ENCODE results near the gene PARK7. TPM values are rescaled to one million over a fixed set of nuclear protein-coding genes. Genes with fewer than 3 reads are reported as not detected.
"Not testable (repeated sequence)": the region's sequence is repeated elsewhere in the genome, so short reads cannot be mapped to it uniquely, and the experiment has no call there.

Gene PARK7
- polyA plus RNA-seq (ENCODE audit: insufficient read length): 288 TPM

DNA sequence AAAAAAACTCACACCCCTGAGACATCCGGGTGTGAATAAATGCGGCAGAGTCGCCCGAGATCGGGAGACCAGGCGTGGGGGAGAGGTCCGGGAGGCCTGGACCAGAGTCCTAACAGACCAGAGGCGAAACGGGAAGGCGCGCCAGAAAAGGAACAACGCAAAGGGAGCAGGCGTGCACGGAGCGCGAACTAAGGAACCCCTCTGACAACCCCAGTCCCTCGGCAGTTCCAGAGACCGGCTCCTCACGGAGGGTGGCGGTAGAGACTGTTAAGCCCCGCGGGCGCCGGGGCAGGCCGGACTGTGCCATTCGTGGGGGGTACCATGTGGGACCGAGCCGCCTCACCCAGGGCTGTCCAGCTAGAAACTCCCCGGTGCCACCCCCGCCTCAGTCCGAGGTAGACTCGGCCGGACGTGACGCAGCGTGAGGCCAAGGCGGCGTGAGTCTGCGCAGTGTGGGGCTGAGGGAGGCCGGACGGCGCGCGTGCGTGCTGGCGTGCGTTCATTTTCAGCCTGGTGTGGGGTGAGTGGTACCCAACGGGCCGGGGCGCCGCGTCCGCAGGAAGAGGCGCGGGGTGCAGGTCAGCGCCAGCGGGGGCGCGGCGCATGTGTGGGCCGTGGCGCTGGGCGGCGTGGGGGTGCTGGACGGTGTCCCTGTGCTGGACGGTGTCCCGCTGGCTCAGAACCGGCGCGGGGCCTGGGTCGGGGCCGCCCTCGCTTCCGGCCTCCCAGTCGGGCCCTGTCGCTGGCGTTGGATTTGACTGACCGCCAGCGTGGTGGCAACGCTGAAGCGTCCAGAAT is at the start of gene PARK7:
PARK7 (plus strand) TSS at position 496 of the 798 bp plus-strand sequence. CDS start 1,075 bp downstream, outside the sequence.
- peak; percentile 92 for DNase-seq (ENCODE audit: low read depth)

DNA sequence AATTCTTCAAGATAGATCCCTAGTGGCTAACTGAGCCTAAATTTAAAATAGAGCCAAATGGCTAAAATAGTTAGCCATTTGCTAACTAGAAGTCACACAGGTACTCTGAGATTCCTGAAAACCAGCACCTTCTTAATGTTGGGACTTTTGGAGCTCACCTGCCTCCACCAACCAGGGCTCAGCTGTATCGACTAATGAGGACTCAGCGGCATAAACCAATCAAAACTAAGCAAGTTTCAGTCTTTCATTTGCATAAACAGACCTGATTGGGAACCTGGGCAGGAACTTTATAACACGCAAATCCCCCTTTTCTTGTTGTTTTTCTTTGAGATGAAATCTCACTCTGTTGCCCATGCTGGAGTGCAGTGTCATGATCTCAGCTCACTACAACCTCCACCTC is 49.4 kb upstream of the PARK7 start:
- DNase-seq (ENCODE audit: low read depth): no peak

DNA sequence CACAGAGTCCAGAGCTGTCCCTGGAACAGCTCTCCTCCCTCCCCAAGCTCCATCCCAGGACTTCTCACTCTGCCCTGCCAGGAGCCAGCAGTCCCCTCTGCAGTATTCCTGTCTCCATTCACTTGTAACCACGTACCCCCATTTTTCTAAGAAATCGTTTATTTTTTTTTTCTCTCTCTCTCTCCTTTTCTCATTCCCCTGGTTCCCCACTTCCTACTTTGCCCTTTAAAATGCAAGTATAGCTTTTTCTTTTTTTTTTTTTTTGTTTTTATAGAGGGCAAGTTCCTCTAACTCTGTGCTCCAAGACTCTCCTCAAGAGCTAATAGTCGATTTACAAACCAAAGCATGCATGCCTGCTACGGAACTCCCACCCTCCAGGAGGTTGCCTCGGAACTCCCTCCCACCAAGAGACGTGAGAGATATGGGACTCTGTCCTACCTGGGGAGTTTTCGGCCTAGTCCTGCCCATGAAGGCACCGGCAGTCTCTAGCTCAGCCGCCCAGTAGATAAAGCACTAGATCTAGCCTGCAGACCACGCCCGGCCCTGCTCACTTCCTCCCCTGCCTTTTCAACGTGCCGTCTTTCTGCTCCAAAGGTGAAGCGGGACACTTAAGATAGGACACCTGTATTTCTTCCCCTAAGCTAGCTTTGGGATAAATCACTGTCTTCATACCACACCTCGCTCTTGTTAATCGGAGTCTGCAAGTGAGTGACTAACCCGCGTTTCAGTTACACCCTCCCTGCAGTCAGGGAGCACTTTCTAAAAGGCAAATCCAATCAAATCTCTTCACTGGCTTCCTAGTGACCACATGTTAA is 48.6 kb upstream of the PARK7 start:
- DNase-seq (ENCODE audit: low read depth): no peak

DNA sequence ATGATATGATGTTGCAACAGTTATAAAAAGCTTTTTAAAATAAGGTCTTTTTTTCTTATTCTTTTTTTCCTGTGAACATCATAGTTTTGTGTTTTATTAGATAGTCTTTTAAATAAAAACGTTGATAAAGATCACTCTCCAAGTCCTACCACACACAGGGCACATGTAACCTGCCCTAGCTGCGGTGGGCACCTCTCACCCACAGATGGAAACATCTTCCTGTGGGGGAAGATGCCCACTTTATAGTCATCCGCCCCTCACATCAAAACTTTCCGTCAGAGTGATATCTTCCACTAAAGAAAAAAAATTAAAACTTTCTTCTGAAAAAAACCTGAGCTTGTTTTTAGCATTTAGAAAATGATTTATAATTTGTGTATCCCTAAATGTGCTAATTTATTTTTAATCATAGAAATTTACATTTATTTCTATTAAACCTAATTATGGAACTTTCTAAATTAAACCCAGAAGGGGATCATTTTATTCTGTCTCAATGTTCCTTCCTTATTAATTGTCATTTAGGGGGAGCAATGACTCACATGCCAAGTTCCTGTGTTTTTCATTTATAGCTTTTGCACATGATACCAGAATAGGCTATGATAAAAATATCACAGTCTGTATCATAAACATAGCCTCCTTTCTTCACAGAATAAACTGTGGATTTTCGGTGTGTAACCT is 45.5 kb upstream of the PARK7 start:
- DNase-seq (ENCODE audit: low read depth): no peak

DNA sequence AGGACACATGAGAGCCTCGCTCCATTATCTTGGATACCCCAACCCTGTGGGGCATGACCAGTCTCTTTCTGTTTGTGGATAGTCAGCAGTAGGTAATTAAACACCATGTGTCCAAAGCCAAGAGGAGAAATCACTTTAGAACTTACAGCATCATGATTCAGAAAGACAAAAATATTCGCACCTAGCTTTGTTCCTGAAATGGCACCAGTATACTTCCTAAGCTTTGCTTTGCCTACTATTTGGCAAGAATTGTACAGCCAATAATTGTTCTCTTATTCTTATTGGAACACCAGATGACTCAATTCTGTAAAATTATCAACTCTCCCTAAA is 45.0 kb upstream of the PARK7 start:
- DNase-seq (ENCODE audit: low read depth): no peak

DNA sequence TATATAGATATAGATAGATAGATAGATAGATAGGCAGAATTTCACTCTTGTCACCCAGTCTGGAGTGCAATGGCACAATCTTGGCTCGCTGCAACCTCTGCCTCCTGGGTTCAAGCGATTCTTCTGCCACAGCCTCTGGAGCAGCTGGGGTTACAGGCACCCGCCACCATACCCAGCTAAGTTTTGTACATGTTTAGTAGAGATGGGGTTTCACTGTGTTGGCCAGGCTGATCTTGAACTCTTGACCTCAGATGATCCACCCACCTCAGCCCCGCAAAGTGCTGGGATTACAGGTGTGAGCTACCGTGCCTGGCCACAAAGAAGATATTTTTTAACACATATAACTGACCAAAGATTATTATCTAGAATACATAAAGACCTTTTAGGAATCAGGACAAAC is 43.5 kb upstream of the PARK7 start:
- DNase-seq (ENCODE audit: low read depth): not testable (repeated sequence)

DNA sequence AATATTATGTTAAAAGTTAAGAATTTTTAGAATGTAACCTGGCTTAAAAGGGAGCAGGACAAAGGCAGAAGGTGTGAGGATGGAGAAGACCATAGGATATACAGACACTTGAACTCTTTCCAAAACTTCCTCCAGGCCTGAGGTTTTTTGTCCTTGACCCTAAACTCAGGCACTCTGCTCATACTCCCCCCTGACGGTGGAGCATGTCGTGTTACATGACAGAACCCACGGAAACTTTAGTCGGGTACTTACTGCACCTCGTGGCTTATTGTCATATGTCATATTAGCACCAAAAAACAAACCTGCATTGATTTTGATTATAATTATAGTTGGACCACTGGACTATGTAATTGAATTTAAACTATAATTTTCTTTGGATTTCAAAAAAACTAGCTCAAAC is 41.6 kb upstream of the PARK7 start:
- no peak for DNase-seq (ENCODE audit: low read depth)

DNA sequence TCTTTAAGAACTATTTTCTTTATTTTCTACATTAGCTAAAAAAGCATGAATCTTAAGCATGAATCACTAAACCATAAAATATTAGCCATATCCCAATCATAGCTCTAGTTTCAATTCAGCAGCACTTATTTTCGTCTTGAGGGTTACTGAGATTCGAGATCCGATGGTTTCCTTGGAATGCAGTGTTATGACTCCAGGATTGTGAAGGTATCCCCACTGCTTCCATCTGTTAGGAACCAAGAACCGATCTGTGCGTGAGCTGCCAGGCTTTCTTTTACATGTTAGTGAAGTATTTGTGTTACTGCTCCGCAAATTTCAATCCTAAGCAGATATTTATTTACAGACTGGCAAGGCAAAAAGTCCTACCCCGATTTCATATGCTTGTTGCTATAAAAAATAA is 39.7 kb upstream of the PARK7 start:
- DNase-seq (ENCODE audit: low read depth): no peak

DNA sequence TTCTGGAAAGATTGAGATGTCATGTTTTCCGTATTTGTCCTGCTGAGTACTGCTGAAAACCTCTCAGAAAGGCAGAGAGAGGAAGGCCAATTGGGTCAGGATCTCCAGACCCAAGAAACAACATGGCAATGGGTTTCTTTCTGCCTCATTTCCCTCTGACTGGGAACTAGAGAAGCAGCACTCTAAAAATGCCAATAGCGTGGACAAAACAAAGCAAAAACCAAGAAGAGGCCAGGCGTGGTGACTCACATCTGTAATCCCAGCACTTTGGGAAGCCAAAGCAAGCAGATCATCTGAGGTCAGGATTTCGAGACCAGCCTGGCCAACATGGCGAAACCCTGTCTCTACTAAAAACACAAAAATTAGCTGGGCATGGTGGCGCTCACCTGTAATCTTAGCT is 39.2 kb upstream of the PARK7 start:
- DNase-seq (ENCODE audit: low read depth): no peak

DNA sequence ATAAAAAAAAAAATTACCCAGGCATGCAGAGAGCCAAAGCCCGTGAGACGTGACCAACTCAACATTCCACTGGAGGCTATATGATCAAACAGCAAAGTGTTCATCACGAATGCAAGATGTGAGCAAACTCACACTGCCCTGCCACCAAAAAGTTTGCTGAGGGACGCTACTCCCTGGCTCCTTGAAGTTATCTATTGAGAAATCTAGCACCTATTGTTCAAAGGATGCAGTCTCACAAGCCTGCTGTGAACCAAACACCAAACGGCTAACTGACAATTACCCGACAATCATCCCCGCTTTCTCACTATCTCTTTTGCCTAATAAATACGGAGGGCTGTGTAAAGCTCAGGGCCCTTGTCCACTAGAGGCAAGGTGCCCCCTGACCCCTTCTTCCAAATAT is 34.5 kb upstream of the PARK7 start:
- DNase-seq (ENCODE audit: low read depth): not testable (repeated sequence)

DNA sequence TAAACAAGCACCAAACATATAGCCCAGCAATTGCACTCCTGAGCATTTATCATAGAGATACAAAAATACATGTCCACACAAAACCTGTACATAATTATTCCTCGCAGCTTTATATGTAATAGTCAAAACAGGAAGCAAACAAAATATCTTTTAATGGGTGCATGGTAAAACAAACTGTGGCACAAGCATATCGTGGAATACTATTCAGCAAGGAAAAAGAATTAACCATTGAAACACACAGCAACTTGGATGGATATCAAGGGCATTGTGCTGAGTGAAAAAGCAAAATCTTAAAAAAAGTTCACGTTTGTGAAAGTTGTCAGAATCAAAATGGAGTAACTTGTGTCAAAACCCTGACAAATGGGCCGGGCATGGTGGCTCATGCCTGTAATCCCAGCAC is 33.3 kb upstream of the PARK7 start:
- DNase-seq (ENCODE audit: low read depth): no peak

DNA sequence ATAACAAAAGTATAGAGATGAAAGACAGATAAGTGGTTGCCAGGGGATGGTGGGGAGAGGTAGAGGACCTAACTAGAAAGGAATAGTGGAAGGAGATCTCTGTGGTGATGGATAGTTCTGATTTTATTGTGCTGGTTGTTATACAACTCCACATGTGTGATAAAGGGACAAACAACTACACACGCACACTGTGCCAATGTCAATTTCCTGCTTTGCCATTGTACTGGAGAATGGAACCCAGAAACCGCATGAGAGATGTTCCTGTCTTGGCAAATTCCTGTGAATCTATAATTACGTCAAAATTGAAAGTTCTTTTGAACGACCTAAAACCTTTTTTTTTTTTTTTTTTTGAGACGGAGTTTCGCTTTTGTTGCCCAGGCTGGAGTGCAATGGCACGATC is 31.9 kb upstream of the PARK7 start:
- no peak for DNase-seq (ENCODE audit: low read depth)

DNA sequence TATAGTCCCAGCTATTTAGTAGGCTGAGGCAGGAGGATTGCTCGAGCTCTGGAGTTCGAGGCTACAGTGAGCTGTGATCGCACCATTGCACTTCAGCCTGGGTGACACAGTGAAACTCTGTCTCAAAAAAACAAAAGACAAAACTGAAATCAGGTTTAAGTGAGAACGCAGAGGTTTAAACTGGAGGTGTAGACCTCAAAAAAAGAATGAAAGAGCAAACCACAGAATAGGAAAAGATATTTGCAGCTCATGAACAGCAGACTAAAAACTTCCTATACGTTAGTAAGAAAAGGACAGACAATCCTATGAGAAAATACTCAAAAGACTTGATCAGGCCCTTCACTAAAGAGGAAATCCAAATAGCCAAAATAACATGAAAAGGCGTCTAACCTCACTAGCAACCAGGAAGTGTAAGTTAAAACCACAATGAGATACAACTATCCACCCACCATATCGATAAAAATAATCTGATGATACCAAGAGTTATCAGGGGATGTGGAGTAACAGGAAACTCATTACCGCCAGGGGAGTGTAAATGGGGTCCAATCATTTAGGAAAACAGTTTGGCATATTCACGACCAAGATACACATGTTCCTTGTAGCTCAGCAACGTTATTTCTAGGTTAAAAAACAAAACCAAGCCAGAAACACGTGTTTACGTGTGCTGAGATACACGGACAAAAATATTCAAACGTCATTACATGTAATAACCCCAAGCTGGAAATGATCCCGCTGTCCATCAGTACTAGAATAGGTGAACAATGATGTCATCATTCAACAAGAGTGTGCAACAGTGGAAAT is 30.7 kb upstream of the PARK7 start:
- DNase-seq (ENCODE audit: low read depth): no peak

DNA sequence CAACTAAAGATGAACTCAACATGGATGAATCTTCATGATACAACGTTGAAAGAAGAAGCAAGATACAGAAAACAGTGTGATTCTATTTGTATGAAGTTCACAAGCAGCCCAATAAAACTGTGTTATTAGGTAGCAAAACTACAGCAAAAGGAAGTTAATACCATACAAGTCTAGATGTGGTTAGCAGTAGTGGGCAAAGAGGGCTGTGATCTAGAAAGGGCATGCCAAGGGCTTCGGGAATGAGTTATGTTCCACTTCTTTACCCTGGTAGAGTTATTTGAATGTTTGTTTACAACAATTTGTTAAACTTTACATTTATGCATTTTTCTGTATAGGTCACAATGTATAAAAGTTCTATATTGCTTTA is 30.1 kb upstream of the PARK7 start:
- no peak for DNase-seq (ENCODE audit: low read depth)

DNA sequence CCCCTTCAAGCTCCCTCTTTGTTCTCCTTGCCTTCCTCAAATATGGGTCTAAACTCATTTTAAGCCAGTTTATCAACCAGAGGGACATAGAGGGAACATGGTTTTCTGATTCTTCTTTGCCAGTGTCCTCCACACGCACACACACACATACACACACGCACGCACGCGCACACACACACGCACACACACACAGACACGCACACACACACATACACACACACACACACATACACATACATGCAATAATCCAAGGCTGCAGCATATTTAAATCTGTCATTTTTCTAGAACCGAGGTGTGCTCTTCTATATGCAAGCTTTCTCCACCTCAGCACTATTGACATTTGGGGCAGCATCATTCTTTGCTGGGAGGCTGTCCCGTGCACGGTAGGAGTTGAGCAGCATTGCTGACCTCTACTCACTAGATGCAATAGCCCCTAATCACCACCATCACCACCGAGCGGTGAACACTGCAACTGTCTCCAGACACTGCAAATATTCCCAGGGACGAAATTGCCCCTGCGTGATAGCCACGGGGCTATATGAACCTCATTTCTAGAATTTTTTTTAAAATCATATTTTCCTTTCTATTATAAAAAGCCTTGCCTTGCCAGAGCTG is 28.9 kb upstream of the PARK7 start:
- DNase-seq (ENCODE audit: low read depth): no peak

DNA sequence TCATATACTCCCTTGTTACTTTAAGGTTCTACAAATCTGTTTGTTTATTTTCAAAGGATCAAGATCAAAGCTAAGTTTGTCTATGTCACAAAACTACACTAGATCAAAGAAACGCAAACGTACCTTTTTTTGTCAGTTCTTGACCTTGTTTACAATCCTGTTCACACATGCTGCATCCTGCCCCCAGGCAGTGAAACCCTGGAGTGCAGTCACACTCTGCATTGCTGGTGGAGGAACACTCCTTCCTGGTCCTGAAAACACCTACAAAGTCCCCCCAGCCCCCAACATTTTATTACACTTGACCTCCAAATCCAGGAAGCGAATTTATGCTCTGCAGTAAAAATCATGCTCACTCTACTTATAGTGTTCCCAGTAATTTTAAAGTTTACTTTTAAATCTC is 23.4 kb upstream of the PARK7 start:
- no peak for DNase-seq (ENCODE audit: low read depth)

DNA sequence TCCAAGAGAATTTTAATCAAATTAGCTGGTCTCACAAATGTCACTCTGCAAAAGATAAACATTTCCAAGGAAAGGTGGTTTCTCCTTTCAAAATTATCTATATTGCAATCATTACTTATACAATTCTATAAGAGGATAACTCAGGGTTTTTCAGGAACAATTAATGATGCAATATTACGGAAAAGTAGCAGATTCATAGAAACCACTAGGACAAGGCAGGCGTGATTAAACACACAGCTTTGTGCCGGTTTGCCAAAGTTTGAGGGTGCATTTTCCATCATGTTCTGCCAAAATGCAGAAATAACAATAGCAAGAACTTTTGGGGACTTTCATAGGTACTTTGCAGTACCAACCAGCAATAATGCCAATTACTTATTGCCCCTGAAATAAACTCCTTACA is 21.5 kb upstream of the PARK7 start:
- no peak for DNase-seq (ENCODE audit: low read depth)

DNA sequence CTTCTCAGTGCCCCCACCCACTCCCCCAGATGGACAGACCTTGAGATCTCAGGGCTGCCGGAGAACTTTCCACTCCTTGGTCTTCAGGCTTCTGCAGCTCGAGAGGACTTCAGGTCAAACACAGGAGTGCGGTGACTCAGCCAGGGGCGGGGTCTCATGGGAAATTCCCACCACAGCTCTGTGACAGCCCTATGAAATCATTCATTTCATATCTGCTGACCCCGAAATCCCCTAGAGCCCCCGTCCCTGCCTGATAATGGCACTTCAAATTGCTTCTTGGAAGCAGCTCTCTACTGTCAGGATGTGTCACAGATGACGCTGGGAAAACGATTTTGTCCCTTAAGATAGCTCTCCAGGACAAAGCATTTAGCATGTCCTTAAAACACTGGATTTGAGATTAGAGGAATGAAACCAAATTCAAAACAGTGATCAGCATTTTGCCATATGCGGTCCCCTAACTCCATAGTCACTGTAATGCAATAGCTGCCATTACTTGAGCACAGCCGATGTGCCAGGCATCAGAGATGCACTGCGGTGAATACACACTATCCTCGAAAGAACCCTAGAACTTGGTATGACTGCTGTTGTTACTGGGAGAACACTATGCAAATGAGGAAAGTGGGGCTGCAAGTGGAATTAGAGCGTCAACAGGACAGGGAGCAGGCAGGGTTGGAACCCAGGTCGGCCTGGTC is 20.6 kb upstream of the PARK7 start, which contains the start of gene TNFRSF9:
TNFRSF9 (minus strand) TSS at position 95 of the 692 bp plus-strand sequence. CDS start 845 bp downstream, outside the sequence.
- DNase-seq (ENCODE audit: low read depth): no peak

DNA sequence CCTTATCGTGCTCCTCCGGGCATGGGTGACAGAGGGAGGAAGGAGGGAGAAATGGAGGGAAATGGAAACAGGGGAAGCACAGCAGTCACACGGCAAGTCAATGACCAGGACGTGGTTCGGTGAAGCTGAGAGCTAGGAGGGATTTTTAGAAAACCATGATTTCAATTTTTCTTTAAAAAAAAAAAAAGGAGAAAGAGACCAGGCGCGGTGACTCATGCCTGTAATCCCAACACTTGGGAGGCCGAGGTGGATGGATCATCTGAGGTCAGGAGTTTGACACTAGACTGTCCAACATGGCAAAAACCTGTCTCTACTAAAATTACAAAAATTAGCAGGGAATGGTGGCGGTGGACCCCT is 20.1 kb upstream of the PARK7 start:
- no peak for DNase-seq (ENCODE audit: low read depth)

DNA sequence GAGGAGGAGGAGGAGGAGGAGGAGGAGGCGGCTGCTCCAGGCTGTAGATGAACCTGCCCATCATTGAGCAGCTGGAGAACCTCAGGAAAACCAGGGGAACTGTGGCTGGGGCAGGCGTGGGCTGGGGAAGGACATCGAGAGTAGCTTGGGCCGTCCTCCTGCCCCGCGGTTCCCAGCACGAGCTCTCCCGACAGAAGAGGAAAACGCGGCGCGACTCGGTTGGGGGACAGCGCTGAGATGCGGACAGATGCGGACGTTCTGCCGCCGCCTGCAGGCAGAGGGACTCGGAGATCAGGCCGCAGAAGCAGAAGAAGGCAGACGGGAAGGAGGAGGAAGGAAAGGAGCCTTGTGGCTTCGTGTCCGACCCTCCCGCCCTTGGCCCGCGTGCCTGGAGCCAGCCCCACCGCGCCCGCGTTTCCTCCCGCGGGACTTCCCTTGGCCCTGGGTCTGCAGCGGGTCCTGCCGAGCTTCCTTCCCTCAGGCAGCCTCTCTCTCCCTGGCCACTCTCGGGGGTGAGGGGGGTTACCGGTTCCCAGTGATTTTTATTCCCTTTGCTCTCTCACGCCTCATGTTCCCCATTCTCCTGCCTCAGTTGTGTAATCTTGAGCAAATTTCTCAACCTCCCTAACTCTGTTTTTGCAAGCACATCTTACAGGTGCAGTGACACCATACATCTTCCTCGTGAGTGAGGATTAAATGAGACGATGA is 19.1 kb upstream of the PARK7 start:
- DNase-seq (ENCODE audit: low read depth): no peak

Data from forelimb muscle (tissue), 1 donor.